ENCODE data around the gene FOXS1.

DNA sequence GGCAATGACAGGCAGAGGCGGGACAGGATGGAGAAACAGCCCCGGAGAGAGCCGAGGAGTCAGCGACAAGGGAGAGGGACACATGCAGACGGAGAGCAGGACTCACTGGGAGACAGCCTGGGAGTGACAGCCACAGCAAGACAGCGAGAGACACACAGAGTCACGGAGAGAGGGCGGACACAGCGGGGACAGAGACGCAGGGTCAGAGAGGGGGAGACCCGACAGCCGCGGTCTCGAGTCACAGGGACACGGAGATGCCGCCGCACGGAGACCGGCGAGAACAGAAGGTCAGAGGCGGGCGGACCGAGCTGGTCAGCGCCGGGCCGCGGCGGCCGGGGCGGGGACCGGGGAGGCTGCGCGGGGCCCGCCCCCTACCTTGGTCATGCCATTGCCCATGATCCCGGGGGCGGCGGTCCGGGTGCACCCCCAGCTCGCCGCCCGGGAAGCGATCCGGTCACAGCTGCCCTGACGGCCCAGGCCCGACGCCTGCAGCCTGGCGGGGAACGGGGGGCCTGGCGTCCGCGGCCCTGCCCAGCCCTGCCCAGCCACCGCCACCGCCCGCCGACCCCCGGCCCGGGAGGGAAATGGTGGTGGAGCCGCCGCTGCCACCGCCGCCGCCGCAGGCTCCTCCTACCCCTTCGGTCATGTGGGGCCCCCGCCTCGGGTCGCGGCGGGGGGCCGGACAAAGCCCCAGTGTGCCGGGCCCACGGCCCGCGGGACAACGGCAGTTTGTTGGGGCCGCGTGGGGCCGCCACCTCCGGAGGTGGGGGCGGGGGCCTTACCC, 24.7 kb upstream of the FOXS1 start, which contains the start of the genes DUSP15 and TTLL9:
- no peak for TF ChIP-seq EP300 (IDR thresholded peaks at IDR 0.05; ENCODE audit: borderline replicate concordance)
- TF ChIP-seq, protein P1, sequence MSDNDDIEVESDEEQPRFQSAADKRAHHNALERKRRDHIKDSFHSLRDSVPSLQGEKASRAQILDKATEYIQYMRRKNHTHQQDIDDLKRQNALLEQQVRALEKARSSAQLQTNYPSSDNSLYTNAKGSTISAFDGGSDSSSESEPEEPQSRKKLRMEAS (IDR thresholded peaks at IDR 0.05), result no peak; the same call in 1 of the 2 replicates
- no peak for TF ChIP-seq CREB1 (IDR thresholded peaks at IDR 0.05; ENCODE audit: low read depth)
- TF ChIP-seq, protein P2, sequence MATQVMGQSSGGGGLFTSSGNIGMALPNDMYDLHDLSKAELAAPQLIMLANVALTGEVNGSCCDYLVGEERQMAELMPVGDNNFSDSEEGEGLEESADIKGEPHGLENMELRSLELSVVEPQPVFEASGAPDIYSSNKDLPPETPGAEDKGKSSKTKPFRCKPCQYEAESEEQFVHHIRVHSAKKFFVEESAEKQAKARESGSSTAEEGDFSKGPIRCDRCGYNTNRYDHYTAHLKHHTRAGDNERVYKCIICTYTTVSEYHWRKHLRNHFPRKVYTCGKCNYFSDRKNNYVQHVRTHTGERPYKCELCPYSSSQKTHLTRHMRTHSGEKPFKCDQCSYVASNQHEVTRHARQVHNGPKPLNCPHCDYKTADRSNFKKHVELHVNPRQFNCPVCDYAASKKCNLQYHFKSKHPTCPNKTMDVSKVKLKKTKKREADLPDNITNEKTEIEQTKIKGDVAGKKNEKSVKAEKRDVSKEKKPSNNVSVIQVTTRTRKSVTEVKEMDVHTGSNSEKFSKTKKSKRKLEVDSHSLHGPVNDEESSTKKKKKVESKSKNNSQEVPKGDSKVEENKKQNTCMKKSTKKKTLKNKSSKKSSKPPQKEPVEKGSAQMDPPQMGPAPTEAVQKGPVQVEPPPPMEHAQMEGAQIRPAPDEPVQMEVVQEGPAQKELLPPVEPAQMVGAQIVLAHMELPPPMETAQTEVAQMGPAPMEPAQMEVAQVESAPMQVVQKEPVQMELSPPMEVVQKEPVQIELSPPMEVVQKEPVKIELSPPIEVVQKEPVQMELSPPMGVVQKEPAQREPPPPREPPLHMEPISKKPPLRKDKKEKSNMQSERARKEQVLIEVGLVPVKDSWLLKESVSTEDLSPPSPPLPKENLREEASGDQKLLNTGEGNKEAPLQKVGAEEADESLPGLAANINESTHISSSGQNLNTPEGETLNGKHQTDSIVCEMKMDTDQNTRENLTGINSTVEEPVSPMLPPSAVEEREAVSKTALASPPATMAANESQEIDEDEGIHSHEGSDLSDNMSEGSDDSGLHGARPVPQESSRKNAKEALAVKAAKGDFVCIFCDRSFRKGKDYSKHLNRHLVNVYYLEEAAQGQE (IDR thresholded peaks at IDR 0.05; ENCODE audit: low read depth), result peak; percentile 45; the same call in 1 of the 2 replicates
- TF ChIP-seq EGR1 (IDR thresholded peaks at IDR 0.05), result no peak
- no peak for TF ChIP-seq RAD21 (IDR thresholded peaks at IDR 0.05; ENCODE audit: low read depth)
- TF ChIP-seq, protein P3, sequence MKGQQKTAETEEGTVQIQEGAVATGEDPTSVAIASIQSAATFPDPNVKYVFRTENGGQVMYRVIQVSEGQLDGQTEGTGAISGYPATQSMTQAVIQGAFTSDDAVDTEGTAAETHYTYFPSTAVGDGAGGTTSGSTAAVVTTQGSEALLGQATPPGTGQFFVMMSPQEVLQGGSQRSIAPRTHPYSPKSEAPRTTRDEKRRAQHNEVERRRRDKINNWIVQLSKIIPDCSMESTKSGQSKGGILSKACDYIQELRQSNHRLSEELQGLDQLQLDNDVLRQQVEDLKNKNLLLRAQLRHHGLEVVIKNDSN (IDR thresholded peaks at IDR 0.05), result peak; percentile 60
- TF ChIP-seq YY1 (IDR thresholded peaks at IDR 0.05; ENCODE audit: low read depth), result no peak
- peak; percentile 57; the same call in 1 of the 2 replicates for TF ChIP-seq ZBTB7A (IDR thresholded peaks at IDR 0.05; ENCODE audit: low read depth)
- TF ChIP-seq NFIC (IDR thresholded peaks at IDR 0.05), result no peak
- no peak for TF ChIP-seq CEBPB (IDR thresholded peaks at IDR 0.05)
- no peak for TF ChIP-seq FOXM1 (IDR thresholded peaks at IDR 0.05; ENCODE audit: borderline replicate concordance, low read depth)
- TF ChIP-seq TAF1 (IDR thresholded peaks at IDR 0.05; ENCODE audit: low read depth), result no peak; the same call in 1 of the 2 replicates
